DOHH2 (cell line): ENCODE results near the gene PHF21A.

Experiments
- EZH2phosphoT487 ChIP-seq: fragments of 200-600 bp; sonication (generic); IDR thresholded peaks from 2 replicates; pipeline ENCODE4 v1.6.1; 2017; ENCODE audit warnings: borderline replicate concordance, mild to moderate bottlenecking, antibody characterized with exemption, low read length, moderate library complexity, mixed read lengths
- TF ChIP-seq, protein P1 (sequence below): fragments of 200-600 bp; sonication (generic); IDR thresholded peaks from one replicate; pipeline ENCODE4 v1.5.1; 2014; ENCODE audit warnings: antibody characterized with exemption, mild to moderate bottlenecking, low read depth, low read length; ENCODE audit not compliant: poor library complexity, severe bottlenecking

DNA sequence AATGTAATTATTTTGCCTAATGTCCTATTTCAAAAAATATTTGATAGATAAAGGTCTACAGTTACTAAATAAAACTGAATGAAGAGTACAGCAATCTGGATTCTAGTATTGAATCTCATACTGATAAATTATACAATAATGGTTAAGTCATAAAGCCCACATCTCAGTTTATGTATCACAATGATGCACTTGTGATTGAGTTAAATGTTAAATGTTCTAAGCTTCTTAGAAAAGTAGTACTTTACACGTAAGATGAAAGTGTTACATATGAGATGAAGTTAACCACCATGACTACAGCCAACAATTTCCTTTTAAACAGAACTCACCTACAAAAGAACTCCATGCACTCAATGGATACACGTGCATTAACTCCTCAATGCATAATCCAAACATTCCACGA lies 51.7 kb downstream of the PHF21A start:
- TF ChIP-seq, protein P1, sequence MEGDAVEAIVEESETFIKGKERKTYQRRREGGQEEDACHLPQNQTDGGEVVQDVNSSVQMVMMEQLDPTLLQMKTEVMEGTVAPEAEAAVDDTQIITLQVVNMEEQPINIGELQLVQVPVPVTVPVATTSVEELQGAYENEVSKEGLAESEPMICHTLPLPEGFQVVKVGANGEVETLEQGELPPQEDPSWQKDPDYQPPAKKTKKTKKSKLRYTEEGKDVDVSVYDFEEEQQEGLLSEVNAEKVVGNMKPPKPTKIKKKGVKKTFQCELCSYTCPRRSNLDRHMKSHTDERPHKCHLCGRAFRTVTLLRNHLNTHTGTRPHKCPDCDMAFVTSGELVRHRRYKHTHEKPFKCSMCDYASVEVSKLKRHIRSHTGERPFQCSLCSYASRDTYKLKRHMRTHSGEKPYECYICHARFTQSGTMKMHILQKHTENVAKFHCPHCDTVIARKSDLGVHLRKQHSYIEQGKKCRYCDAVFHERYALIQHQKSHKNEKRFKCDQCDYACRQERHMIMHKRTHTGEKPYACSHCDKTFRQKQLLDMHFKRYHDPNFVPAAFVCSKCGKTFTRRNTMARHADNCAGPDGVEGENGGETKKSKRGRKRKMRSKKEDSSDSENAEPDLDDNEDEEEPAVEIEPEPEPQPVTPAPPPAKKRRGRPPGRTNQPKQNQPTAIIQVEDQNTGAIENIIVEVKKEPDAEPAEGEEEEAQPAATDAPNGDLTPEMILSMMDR, result no peak
- TF ChIP-seq EZH2phosphoT487, result no peak
